Activated naive CD4-positive, alpha-beta T cell treated with anti-CD3 and anti-CD28 coated beads, Interleukin-2, amount 50 U/mL, for 24 hours (primary cell): Measurements from ENCODE around the gene MYBPHL.

Source experiments
- H3K27ac Mint-ChIP-seq: one replicate; pipeline ENCODE4 v1.8.0; 2021; ENCODE audit warnings: mild to moderate bottlenecking, mixed read lengths
- H3K27me3 Mint-ChIP-seq: one replicate; pipeline ENCODE4 v1.8.0; 2021; ENCODE audit warnings: mixed read lengths
- H3K36me3 Mint-ChIP-seq: one replicate; pipeline ENCODE4 v1.8.0; 2021; ENCODE audit warnings: mixed read lengths
- H3K4me1 Mint-ChIP-seq: one replicate; pipeline ENCODE4 v1.8.0; 2021; ENCODE audit warnings: mixed read lengths
- H3K4me3 Mint-ChIP-seq: one replicate; pipeline ENCODE4 v1.8.0; 2021; ENCODE audit warnings: mild to moderate bottlenecking, mixed read lengths
- H3K9me3 Mint-ChIP-seq: one replicate; pipeline ENCODE4 v1.8.0; 2021; ENCODE audit warnings: mixed read lengths

MYBPHL gene

GRCh38 chr1:109255097-109255651, 51.6 kb downstream of the MYBPHL start:
- peak overlapping the region; percentile 23 for H3K4me3 Mint-ChIP-seq

GRCh38 chr1:109254621-109255096, 52.2 kb downstream of the MYBPHL start:
- H3K27ac Mint-ChIP-seq: no peak overlapping the region

More at GRCh38 chr1:109255097-109255651, 51.6 kb downstream of the MYBPHL start:
- peaks cover 1% of the 10 kb centered on the region for H3K36me3 Mint-ChIP-seq
- H3K27me3 Mint-ChIP-seq: no peaks in the 10 kb centered on the region
- H3K9me3 Mint-ChIP-seq: no peaks in the 10 kb centered on the region
- no peak overlapping the region for H3K27ac Mint-ChIP-seq
- H3K4me1 Mint-ChIP-seq: peaks cover 8% of the 10 kb centered on the region

GRCh38 chr1:109253803-109254620, 52.8 kb downstream of the MYBPHL start:
- Mint-ChIP-seq H3K4me3 (no peak overlapping the region), H3K4me1 (peaks cover 11% of the 10 kb centered on the region), H3K27ac (no peak overlapping the region), H3K27me3 (no peaks in the 10 kb centered on the region), H3K36me3 (peaks cover 1% of the 10 kb centered on the region), H3K9me3 (no peaks in the 10 kb centered on the region)

More at GRCh38 chr1:109254621-109255096, 52.2 kb downstream of the MYBPHL start:
- H3K4me3 Mint-ChIP-seq: no peak overlapping the region
- H3K9me3 Mint-ChIP-seq: no peaks in the 10 kb centered on the region
- H3K27me3 Mint-ChIP-seq: no peaks in the 10 kb centered on the region
- H3K36me3 Mint-ChIP-seq: peaks cover 1% of the 10 kb centered on the region
- peaks cover 8% of the 10 kb centered on the region for H3K4me1 Mint-ChIP-seq

- no peak overlapping the region for H3K4me3 Mint-ChIP-seq
These were observed 53.7 kb downstream of the MYBPHL start for GRCh38 chr1:109252893-109253802.

GRCh38 chr1:109252167-109252892, 54.5 kb downstream of the MYBPHL start:
- no peak overlapping the region for H3K27ac Mint-ChIP-seq
- no peak overlapping the region for H3K4me3 Mint-ChIP-seq

More at GRCh38 chr1:109252893-109253802, 53.7 kb downstream of the MYBPHL start:
- Mint-ChIP-seq H3K9me3 (no peaks in the 10 kb centered on the region), H3K4me1 (peaks cover 13% of the 10 kb centered on the region), H3K27ac (no peak overlapping the region), H3K27me3 (no peaks in the 10 kb centered on the region), H3K36me3 (peaks cover 1% of the 10 kb centered on the region)

GRCh38 chr1:109251277-109252166, 55.3 kb downstream of the MYBPHL start:
- Mint-ChIP-seq H3K36me3 (peaks cover 1% of the 10 kb centered on the region), H3K9me3 (no peaks in the 10 kb centered on the region), H3K4me3 (peak overlapping the region; percentile 44), H3K27ac (no peak overlapping the region), H3K27me3 (no peaks in the 10 kb centered on the region), H3K4me1 (peaks cover 13% of the 10 kb centered on the region)

More at GRCh38 chr1:109252167-109252892, 54.5 kb downstream of the MYBPHL start:
- H3K4me1 Mint-ChIP-seq: peaks cover 13% of the 10 kb centered on the region
- peaks cover 1% of the 10 kb centered on the region for H3K36me3 Mint-ChIP-seq
- H3K27me3 Mint-ChIP-seq: no peaks in the 10 kb centered on the region
- H3K9me3 Mint-ChIP-seq: no peaks in the 10 kb centered on the region

GRCh38 chr1:109250454-109251276, 56.1 kb downstream of the MYBPHL start:
- no peaks in the 10 kb centered on the region for H3K9me3 Mint-ChIP-seq
- no peak overlapping the region for H3K27ac Mint-ChIP-seq
- peak overlapping the region; percentile 64 for H3K4me3 Mint-ChIP-seq
- no peaks in the 10 kb centered on the region for H3K36me3 Mint-ChIP-seq
- H3K4me1 Mint-ChIP-seq: peaks cover 8% of the 10 kb centered on the region
- H3K27me3 Mint-ChIP-seq: no peaks in the 10 kb centered on the region

- Mint-ChIP-seq H3K4me3 (peak overlapping the region; percentile 64), H3K9me3 (no peaks in the 10 kb centered on the region), H3K36me3 (no peaks in the 10 kb centered on the region), H3K27ac (no peak overlapping the region), H3K27me3 (no peaks in the 10 kb centered on the region), H3K4me1 (peaks cover 8% of the 10 kb centered on the region)
These were observed 57.0 kb downstream of the MYBPHL start for GRCh38 chr1:109249654-109250401.

- H3K4me1 Mint-ChIP-seq: peaks cover 8% of the 10 kb centered on the region
- H3K4me3 Mint-ChIP-seq: peak within 1 kb of the TSS; percentile 64
- H3K27me3 Mint-ChIP-seq: no peaks in the 10 kb centered on the region
- H3K27ac Mint-ChIP-seq: no peak within 1 kb of the TSS
- no peaks in the 10 kb centered on the region for H3K36me3 Mint-ChIP-seq
- no peaks in the 10 kb centered on the region for H3K9me3 Mint-ChIP-seq
These were observed 57.8 kb downstream of the MYBPHL start, which contains the start of gene CELSR2 for GRCh38 chr1:109248797-109249629. TSS of gene CELSR2 (plus strand) at chr1:109249539. CDS start at chr1:109250080, 541 bp downstream.

GRCh38 chr1:109248444-109248796, 58.4 kb downstream of the MYBPHL start:
- Mint-ChIP-seq H3K4me3 (no peak overlapping the region), H3K27ac (no peak overlapping the region), H3K36me3 (no peaks in the 10 kb centered on the region), H3K9me3 (no peaks in the 10 kb centered on the region), H3K4me1 (peaks cover 8% of the 10 kb centered on the region), H3K27me3 (no peaks in the 10 kb centered on the region)

GRCh38 chr1:109247401-109248365, 59.1 kb downstream of the MYBPHL start:
- Mint-ChIP-seq H3K27me3 (no peaks in the 10 kb centered on the region), H3K27ac (no peak overlapping the region), H3K36me3 (no peaks in the 10 kb centered on the region), H3K9me3 (no peaks in the 10 kb centered on the region), H3K4me1 (peaks cover 10% of the 10 kb centered on the region), H3K4me3 (no peak overlapping the region)
